ENCODE data around the gene GTPBP1.

- TF ChIP-seq RFX5 (IDR thresholded peaks at IDR 0.05; ENCODE audit: low read depth, low read length) = no peak
- TF ChIP-seq MAFK (IDR thresholded peaks at IDR 0.05; ENCODE audit: low read depth, low read length) = no peak
Measured at GRCh38 chr22:38756711-38757463, 51.1 kb downstream of the GTPBP1 start.

All from IMR-90 (cell line).